RWPE1 (cell line): ENCODE measurements around the gene NFATC2.

Experiments used
- CTCF ChIA-PET: fragments of 350-600 bp; sonication (Branson Sonifier 250); formaldehyde crosslinking; extraction: SDS; loops from one replicate; lab custom pipeline; 2021; lab: Yijun Ruan, JAX
- POLR2A ChIA-PET: fragments of 400-600 bp; formaldehyde crosslinking; extraction: SDS; loops from one replicate; lab custom pipeline; 2020; ENCODE audit warnings: antibody characterized with exemption; ENCODE audit not compliant: low non-redundant PET; lab: Yijun Ruan, JAX
- DNase-seq: peaks from one replicate; pipeline ENCODE4 v3.0.0; 2012; ENCODE audit warnings: low spot score
- H3K27ac ChIP-seq: fragments of 450-650 bp; 2 replicates; pipeline ENCODE4 v1.5.1; 2017
- CTCF ChIP-seq: fragments of 450-650 bp; conservative IDR thresholded peaks from 2 replicates; pipeline ENCODE4 v1.5.1; 2017; ENCODE audit warnings: low read depth, mild to moderate bottlenecking

NFATC2 gene

DNA sequence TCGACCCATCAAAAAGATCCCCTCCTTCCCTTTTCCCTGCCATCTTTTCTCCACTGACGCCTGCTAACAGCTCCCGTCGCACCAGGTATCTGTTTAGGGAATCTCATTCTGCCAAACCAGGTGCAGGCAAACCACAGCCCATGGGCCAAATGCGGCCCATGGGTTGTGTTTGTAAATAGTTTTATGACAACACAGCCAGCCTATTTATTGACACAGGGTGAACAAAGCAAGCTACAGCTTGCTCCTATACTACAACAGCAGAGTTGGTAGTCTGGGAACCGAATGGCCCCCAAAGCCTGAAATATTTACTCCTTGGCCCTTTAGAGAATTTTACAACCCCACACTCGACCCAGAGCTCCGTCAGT, 16.4 kb downstream of the NFATC2 start:
- H3K27ac ChIP-seq, result no peak overlapping the region
- CTCF ChIA-PET, result interaction anchor here (0.6 to 0.7 kb wide), 4 partner anchors 20 to 557 kb away, joined by 3 to 4 read pairs (median 3); no protein-coding TSS in a partner anchor
- no peak for DNase-seq
- no peak for TF ChIP-seq CTCF
- POLR2A ChIA-PET, result no interaction called here

DNA sequence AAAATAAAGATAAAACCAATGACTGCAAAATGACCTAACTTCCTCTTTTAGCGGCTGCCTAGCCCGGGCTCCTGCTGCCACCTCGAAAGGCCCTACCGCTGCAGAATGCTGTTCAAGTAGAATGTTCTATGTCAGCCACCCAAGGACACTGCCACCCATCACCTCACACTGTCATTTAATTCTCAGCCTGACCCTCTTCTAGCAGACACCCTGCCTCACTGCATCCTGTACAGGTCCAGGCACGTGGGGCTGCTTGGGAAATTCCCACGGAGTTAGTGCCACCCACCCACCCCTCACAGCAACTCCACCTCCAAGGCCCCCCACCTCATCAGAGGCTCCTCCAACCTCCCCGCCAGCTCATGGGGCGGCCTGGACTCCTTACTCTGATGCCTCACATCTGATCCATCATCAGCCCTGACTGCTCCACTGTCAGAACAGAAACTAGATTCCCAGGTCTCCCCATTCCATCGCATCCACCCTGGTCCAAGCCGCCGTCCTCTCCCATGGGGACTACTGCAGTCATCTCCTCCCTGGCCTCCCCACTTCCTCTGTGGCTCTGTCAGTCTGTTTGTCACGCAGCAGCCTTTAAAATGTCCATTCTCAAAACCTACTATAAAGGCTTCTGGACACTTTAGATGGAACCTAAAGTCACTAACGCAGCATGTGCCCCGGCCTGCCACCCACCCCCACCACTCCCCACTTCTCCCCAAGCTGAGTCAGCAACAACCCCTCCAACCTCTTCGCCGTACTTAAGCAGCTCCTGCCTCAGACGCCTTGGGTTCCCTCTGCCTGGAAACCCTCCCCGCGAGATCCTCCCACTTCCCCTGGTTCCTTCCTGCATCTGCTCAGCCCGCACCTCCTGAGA, 17.0 kb downstream of the NFATC2 start:
- POLR2A ChIA-PET, result no interaction called here
- DNase-seq, result no peak
- no peak for TF ChIP-seq CTCF
- no peak overlapping the region for H3K27ac ChIP-seq
- CTCF ChIA-PET, result interaction anchor here (0.6 kb wide), 3 partner anchors 153 to 558 kb away, joined by 3 to 4 read pairs (median 3); no protein-coding TSS in a partner anchor

- POLR2A ChIA-PET, result no interaction called here
- no peak for TF ChIP-seq CTCF
Measured at GRCh38 chr20:51523276-51524013, 19.1 kb downstream of the NFATC2 start.

GRCh38 chr20:51522207-51522606, 20.3 kb downstream of the NFATC2 start:
- TF ChIP-seq CTCF, result no peak
- DNase-seq, result no peak
- POLR2A ChIA-PET, result no interaction called here
- CTCF ChIA-PET, result no interaction called here
- no peak overlapping the region for H3K27ac ChIP-seq

More at GRCh38 chr20:51523276-51524013, 19.1 kb downstream of the NFATC2 start:
- no peak overlapping the region for H3K27ac ChIP-seq
- DNase-seq, result no peak
- CTCF ChIA-PET, result no interaction called here

- no peak overlapping the region for H3K27ac ChIP-seq
- POLR2A ChIA-PET, result no interaction called here
- CTCF ChIA-PET, result interaction anchor here (0.6 to 0.9 kb wide), 4 partner anchors 15 to 631 kb away, joined by 3 to 6 read pairs (median 3); no protein-coding TSS in a partner anchor
- no peak for TF ChIP-seq CTCF
- no peak for DNase-seq
Measured at GRCh38 chr20:51517839-51518238, 24.7 kb downstream of the NFATC2 start.

DNA sequence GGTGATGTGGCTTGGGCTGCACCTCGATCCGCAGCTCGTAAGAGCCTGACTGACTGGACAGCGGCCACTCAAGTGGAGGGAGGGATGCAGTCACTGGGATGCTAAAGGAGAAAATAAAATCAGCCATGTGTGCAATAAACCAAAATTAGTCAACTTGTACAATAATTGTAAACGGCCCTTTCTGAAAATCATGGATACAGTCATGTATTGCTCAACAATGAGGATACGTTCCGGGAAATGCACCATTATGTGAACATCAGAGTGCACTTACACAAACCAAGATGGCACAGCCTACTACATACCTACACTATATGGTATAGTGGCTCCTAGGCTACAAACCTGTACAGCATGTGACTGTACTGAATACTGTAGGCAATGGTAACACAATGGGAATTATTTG, 25.7 kb downstream of the NFATC2 start:
- CTCF ChIA-PET, result interaction anchor here (1.1 kb wide), 1 partner anchor 78 kb away, joined by 3 read pairs; no protein-coding TSS in a partner anchor
- DNase-seq, result no peak
- POLR2A ChIA-PET, result no interaction called here

More for the DNA sequence above, 25.7 kb downstream of the NFATC2 start:
- no peak overlapping the region for H3K27ac ChIP-seq
- no peak for TF ChIP-seq CTCF
